Colonic mucosa (tissue), 4 donors: Measurements from ENCODE around the gene RHOBTB1. TPM values are rescaled to one million over a fixed set of nuclear protein-coding genes. Genes with fewer than 3 reads are reported as not detected.
A peak's percentile ranks its signal among the peaks of the same experiment; 100 is the strongest.

Source experiments
- DNase-seq: peaks from one replicate; pipeline ENCODE4 v3.0.0-alpha.2; 2020
- H3K27ac ChIP-seq: fragments of 200-600 bp; one replicate; pipeline ENCODE4 v1.8.0; 2021
- H3K27me3 ChIP-seq: fragments of 200-600 bp; one replicate; pipeline ENCODE4 v1.8.0; 2021
- H3K36me3 ChIP-seq: fragments of 200-600 bp; one replicate; pipeline ENCODE4 v1.8.0; 2021
- H3K4me1 ChIP-seq: fragments of 200-600 bp; one replicate; pipeline ENCODE4 v1.8.0; 2021; ENCODE audit warnings: mild to moderate bottlenecking
- H3K4me3 ChIP-seq: fragments of 200-600 bp; one replicate; pipeline ENCODE4 v1.8.0; 2021
- H3K9ac ChIP-seq, 2 donors: one replicate each; pipeline ENCODE4 v1.7.0; 2013; ENCODE audit warnings: control low read depth in 2 of 2, low read depth in 2 of 2, low read length in 2 of 2
- H3K9me3 ChIP-seq: fragments of 200-600 bp; one replicate; pipeline ENCODE4 v1.8.0; 2021
- intact Hi-C: fragments of 100-400 bp; cut with DNase I; formaldehyde crosslinking; loops from one replicate; pipeline ENCODE4 v1.14.1; 2022
- total RNA-seq, 2 donors: library from RNA; stranded (reverse); fragmentation: NEBNext Ultra II Directional in 1 of 2; extraction: Animal tissue kit (Norgen Biotek cat#: 25700) in 1 of 2; gene quantifications; one replicate each; pipeline ENCODE4 v1.2.1, GENCODE V29; 2021
- TF ChIP-seq, protein P1 (sequence below): fragments of 200-600 bp; IDR thresholded peaks from one replicate; pipeline ENCODE4 v1.8.0; 2022; ENCODE audit warnings: antibody characterized with exemption, mild to moderate bottlenecking
- donor health status: healthy.
- donor health status: DM: no; HTN: no; CAD: no.
- donor health status: DM: no; HTN: no; CAD: no.

Gene RHOBTB1
- total RNA-seq, 2 donors from 2014 or later = 2.5 to 4.9 TPM

DNA sequence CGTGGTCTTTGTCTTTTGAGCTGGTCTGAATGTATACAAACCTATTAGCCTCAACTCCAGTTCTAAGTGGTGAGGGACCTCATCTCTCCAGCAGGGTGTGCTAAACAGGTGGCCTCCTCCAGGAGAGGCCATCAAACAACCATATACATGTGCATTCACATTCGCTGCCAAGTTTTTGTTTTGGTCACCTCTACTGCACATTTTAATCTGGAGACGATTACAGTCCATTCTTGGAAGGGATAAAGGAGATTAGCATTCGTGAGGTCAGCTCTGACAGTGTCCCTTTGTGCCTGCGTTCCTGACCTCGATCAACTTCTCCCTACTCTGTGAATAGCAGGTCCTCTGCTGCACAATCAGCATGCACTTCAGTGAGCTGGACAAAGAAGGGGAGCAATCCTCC, 60.8 kb downstream of the RHOBTB1 start:
- no peak overlapping the region for H3K9ac ChIP-seq
- TF ChIP-seq, protein P1, sequence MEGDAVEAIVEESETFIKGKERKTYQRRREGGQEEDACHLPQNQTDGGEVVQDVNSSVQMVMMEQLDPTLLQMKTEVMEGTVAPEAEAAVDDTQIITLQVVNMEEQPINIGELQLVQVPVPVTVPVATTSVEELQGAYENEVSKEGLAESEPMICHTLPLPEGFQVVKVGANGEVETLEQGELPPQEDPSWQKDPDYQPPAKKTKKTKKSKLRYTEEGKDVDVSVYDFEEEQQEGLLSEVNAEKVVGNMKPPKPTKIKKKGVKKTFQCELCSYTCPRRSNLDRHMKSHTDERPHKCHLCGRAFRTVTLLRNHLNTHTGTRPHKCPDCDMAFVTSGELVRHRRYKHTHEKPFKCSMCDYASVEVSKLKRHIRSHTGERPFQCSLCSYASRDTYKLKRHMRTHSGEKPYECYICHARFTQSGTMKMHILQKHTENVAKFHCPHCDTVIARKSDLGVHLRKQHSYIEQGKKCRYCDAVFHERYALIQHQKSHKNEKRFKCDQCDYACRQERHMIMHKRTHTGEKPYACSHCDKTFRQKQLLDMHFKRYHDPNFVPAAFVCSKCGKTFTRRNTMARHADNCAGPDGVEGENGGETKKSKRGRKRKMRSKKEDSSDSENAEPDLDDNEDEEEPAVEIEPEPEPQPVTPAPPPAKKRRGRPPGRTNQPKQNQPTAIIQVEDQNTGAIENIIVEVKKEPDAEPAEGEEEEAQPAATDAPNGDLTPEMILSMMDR = peak; percentile 57
- peak; percentile 26 for DNase-seq
- no peaks in the 10 kb centered on the region for H3K9me3 ChIP-seq
- no peaks in the 10 kb centered on the region for H3K4me1 ChIP-seq
- intact Hi-C loops = loop anchor here (2.0 kb wide), 1 partner anchor 82 kb away; no protein-coding TSS in a partner anchor
- H3K36me3 ChIP-seq = no peaks in the 10 kb centered on the region
- H3K4me3 ChIP-seq = no peak overlapping the region
- H3K27ac ChIP-seq = no peak overlapping the region
- no peaks in the 10 kb centered on the region for H3K27me3 ChIP-seq

DNA sequence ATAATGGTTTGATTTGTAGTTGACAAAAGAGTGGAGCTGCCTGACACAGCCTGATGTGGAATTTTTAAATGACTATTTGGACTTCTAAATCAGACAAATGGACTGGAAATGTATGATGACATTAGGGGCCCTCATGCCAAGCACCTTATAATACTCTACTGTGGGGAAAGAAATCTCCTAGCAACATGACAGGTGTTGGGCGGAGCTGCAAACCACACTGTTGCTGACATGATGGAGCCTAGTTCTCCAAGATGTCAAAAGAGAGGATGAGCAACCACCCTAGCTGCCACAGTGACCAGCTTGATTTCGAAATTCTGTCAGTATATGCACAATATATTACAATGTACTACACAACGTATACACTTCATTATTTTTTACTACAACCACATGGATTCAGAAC, 65.8 kb downstream of the RHOBTB1 start:
- intact Hi-C loops = no loop called here
- no peak overlapping the region for H3K4me3 ChIP-seq
- DNase-seq = no peak
- H3K27ac ChIP-seq = no peak overlapping the region
- no peaks in the 10 kb centered on the region for H3K9me3 ChIP-seq
- TF ChIP-seq, protein P1 = no peak
- no peak overlapping the region for H3K9ac ChIP-seq
- no peaks in the 10 kb centered on the region for H3K36me3 ChIP-seq
- H3K27me3 ChIP-seq = no peaks in the 10 kb centered on the region
- H3K4me1 ChIP-seq = no peaks in the 10 kb centered on the region

DNA sequence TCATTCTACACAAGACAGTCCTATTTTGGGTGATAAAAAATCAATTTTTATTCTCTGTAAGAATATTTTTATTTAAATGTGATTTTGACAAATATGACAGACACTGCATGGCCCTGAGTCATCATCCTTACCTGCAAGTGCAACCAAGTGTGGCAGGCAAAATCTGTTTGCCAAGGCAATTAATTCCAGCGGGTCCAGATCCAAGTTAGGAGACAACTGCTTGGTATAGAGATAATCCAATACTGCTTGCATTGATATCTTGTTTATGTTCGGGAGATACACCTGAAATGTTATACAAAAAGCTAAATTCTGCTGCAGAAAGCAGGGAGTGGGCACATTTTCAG, 66.2 kb downstream of the RHOBTB1 start:
- TF ChIP-seq, protein P1 = no peak
- Histone ChIP-seq H3K4me1 (no peaks in the 10 kb centered on the region), H3K9ac (no peak overlapping the region), H3K9me3 (no peaks in the 10 kb centered on the region), H3K4me3 (no peak overlapping the region), H3K36me3 (no peaks in the 10 kb centered on the region), H3K27me3 (no peaks in the 10 kb centered on the region), H3K27ac (no peak overlapping the region)
- intact Hi-C loops = no loop called here
- no peak for DNase-seq

DNA sequence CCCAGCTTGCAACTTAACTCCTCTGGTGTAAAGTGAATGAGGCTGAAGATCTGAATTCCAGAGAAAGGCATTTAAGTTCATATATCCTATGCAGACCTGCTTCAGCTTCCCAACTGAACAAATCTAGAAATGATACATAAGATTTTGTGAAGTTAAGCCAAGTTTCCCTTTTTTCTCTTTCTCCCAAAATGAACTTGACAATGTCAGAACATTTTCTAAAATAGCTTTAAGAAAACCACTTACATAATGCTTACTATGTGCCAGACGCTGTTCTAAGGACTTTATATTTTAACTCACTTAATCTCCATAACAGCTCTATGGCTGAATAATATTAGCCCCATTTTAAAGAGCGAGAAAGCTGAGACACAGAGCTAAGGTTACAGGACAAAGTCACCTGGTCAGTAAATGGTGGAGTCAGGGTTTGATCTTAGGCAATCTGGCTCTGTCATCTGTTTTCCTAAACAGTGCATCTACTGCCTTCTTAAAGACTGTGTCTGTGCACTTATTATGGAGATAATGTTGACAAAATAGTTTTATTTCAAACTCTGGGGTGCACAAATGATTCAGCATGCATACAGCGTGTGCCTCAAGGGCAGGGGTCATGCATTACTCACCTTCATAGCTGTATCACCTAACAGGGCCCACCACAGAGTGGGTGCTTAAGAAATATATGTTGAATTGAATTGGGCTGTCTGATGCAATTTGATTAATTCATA, 66.8 kb downstream of the RHOBTB1 start:
- H3K4me3 ChIP-seq = no peak overlapping the region

DNA sequence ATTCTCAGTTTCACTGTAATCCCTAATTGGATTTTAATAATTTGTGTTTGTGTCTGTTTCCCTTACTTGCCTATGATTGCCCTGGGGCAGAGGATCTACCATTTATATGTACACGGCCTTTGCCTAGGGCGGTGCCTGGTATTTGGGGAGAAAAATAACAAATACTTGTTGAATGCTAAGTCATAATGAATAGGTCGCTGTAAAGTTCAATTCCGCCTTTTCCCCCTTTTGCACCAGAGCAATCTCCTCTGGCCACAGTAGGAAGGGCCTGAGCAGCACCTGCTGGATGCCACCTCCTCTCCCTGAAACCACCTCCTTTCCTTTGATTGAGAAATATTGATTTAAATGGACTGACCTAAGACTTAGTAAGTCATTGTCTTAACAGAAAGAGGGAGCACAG, 70.2 kb downstream of the RHOBTB1 start:
- Histone ChIP-seq H3K4me3 (no peak overlapping the region), H3K27me3 (no peaks in the 10 kb centered on the region), H3K27ac (no peak overlapping the region), H3K4me1 (no peaks in the 10 kb centered on the region), H3K9ac (no peak overlapping the region), H3K36me3 (no peaks in the 10 kb centered on the region), H3K9me3 (no peaks in the 10 kb centered on the region)
- intact Hi-C loops = no loop called here
- TF ChIP-seq, protein P1 = no peak
- no peak for DNase-seq

More for the DNA sequence above, 66.8 kb downstream of the RHOBTB1 start:
- no peak for DNase-seq
- H3K9me3 ChIP-seq = no peaks in the 10 kb centered on the region
- TF ChIP-seq, protein P1 = no peak
- no peak overlapping the region for H3K27ac ChIP-seq
- no peak overlapping the region for H3K9ac ChIP-seq
- no peaks in the 10 kb centered on the region for H3K4me1 ChIP-seq
- no peaks in the 10 kb centered on the region for H3K36me3 ChIP-seq
- no peaks in the 10 kb centered on the region for H3K27me3 ChIP-seq
- intact Hi-C loops = no loop called here
